Karpas-422 (cell line): ENCODE results near the gene TMEM200A. TPM values are rescaled to one million over a fixed set of nuclear protein-coding genes. Genes with fewer than 3 reads are reported as not detected.

Experiments
- DNase-seq: peaks from one replicate; pipeline ENCODE4 v3.0.0-alpha.2; 2015
- H2AFZ ChIP-seq: fragments of 200-600 bp; sonication (generic); 2 replicates; pipeline ENCODE4 v1.6.1; 2014; ENCODE audit warnings: antibody characterized with exemption, low read length, mixed read lengths
- H3K27ac ChIP-seq: fragments of 200-600 bp; sonication (generic); 2 replicates; pipeline ENCODE4 v1.5.1; 2014; ENCODE audit warnings: mild to moderate bottlenecking, low read length, moderate library complexity
- H3K27me3 ChIP-seq: fragments of 200-600 bp; sonication (generic); 2 replicates; pipeline ENCODE4 v1.6.1; 2014; ENCODE audit warnings: low read length, mixed read lengths
- H3K36me3 ChIP-seq: fragments of 200-600 bp; sonication (generic); 2 replicates; pipeline ENCODE4 v1.6.1; 2014; ENCODE audit warnings: low read length, mixed read lengths; ENCODE audit not compliant: insufficient read depth
- H3K4me1 ChIP-seq: fragments of 200-600 bp; sonication (generic); 2 replicates; pipeline ENCODE4 v1.6.1; 2014; ENCODE audit warnings: mild to moderate bottlenecking, low read length, mixed read lengths
- H3K4me2 ChIP-seq: fragments of 200-600 bp; sonication (generic); 2 replicates; pipeline ENCODE4 v1.6.1; 2014; ENCODE audit warnings: low read length, low read depth, mild to moderate bottlenecking; ENCODE audit not compliant: poor library complexity, severe bottlenecking
- H3K4me3 ChIP-seq: fragments of 200-600 bp; sonication (generic); 2 replicates; pipeline ENCODE4 v1.5.1; 2014; ENCODE audit warnings: mild to moderate bottlenecking, antibody characterized with exemption, low read length, mixed read lengths
- H3K79me2 ChIP-seq: fragments of 200-600 bp; sonication (generic); 2 replicates; pipeline ENCODE4 v1.6.1; 2014; ENCODE audit warnings: mild to moderate bottlenecking, low read length, mixed read lengths
- H3K9ac ChIP-seq: fragments of 200-600 bp; sonication (generic); 2 replicates; pipeline ENCODE4 v1.6.0; 2014; ENCODE audit warnings: low read length
- H3K9me2 ChIP-seq: fragments of 200-600 bp; sonication (generic), shearing (Covaris generic); replicated peaks from 2 replicates; pipeline ENCODE4 v1.6.0; 2014; ENCODE audit warnings: mild to moderate bottlenecking, low read length, moderate library complexity; ENCODE audit not compliant: insufficient read depth
- H3K9me3 ChIP-seq: fragments of 300-700, 200-600 bp; sonication (generic); 2 replicates; pipeline ENCODE4 v1.6.1; 2014; ENCODE audit warnings: low read length, mixed read lengths
- H4K20me1 ChIP-seq: fragments of 200-600 bp; sonication (generic); 2 replicates; pipeline ENCODE4 v1.6.1; 2014; ENCODE audit warnings: mild to moderate bottlenecking, antibody characterized with exemption, low read length, low read depth; ENCODE audit not compliant: insufficient read depth
- total RNA-seq: library from RNA; depleted of rRNA; stranded (reverse); fragments of >200 nt; shearing (Covaris generic); gene quantifications from 2 replicates; pipeline ENCODE4 v1.2.3, GENCODE V29; 2014; ENCODE audit warnings: low replicate concordance

TMEM200A gene
- total RNA-seq, 1 experiment from 2014 or later: not detected

DNA sequence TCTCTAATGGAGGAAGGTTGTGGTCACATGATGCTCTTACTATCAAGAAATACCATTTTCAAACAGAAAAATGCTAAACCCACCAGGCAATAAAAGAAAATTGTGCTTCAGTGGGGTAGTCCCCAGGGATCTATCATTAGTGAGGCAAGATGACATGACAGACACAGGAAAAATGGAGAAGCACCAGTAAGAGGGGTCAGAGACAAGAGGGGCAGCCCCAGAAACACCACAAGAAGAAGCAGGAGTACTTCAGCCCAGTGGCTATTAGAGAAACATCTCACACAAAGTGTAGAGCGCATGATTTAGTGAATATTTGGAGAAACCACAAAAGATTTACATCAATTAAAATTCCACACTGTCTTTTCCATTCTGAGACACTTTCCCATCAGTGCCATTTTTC lies 10.2 kb upstream of the TMEM200A start:
- H3K4me3 ChIP-seq: no peak overlapping the region
- no peak for DNase-seq
- H3K79me2 ChIP-seq: no peaks in the 10 kb centered on the region

DNA sequence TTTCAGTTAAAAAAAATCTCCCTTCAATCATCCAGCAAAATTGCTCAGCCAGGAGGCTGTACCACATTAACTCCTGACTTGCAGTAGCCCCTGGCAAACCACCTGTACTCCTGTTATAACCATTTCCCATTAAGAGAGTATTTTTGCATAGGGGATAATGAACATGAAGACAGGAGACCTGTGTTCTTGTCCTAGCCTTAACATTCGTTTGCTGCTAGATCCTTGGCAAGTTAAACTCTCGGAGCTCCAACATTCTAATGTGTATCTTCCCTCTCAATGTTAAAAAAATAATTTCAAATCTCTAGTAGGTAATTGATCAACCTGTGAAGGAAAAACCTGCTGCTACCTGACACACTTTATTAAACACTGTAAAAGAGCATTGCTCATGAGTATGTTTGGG lies 8.4 kb upstream of the TMEM200A start:
- Histone ChIP-seq H3K9me2 (no peaks in the 10 kb centered on the region), H3K4me3 (no peak overlapping the region), H4K20me1 (no peaks in the 10 kb centered on the region), H3K9ac (no peak overlapping the region), H3K79me2 (no peaks in the 10 kb centered on the region), H3K27me3 (no peaks in the 10 kb centered on the region), H3K9me3 (no peaks in the 10 kb centered on the region), H3K4me1 (no peaks in the 10 kb centered on the region), H2AFZ (no peak overlapping the region), H3K4me2 (no peak overlapping the region), H3K36me3 (no peaks in the 10 kb centered on the region), H3K27ac (no peak overlapping the region)
- no peak for DNase-seq

More for the DNA sequence above, 10.2 kb upstream of the TMEM200A start:
- H3K36me3 ChIP-seq: no peaks in the 10 kb centered on the region
- H3K9ac ChIP-seq: no peak overlapping the region
- H3K9me3 ChIP-seq: no peaks in the 10 kb centered on the region
- H3K27me3 ChIP-seq: no peaks in the 10 kb centered on the region
- no peak overlapping the region for H3K27ac ChIP-seq
- no peak overlapping the region for H3K4me2 ChIP-seq
- H3K4me1 ChIP-seq: no peaks in the 10 kb centered on the region
- no peaks in the 10 kb centered on the region for H4K20me1 ChIP-seq
- no peaks in the 10 kb centered on the region for H3K9me2 ChIP-seq
- no peak overlapping the region for H2AFZ ChIP-seq

DNA sequence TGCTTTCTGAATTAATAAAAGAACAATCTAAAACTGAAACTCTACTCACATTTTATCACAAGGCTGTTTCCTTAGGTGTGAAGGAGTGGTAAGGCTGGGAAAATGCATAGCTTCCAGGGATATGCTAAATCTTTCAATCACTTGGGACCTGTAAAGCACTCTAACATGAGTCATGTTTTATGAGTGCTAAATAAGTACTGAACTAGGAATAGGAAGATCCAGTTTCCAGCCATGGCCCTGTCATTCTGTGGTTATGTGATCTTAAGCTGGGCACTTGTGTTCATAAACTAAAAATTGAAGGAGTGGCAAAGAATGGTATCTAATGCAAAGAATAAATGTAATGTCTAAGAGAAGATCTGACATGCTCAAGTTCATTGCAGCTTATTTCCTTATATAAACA lies 6.1 kb upstream of the TMEM200A start:
- Histone ChIP-seq H3K9ac (no peak overlapping the region), H3K9me3 (no peaks in the 10 kb centered on the region), H4K20me1 (no peaks in the 10 kb centered on the region), H3K9me2 (no peaks in the 10 kb centered on the region), H3K79me2 (no peaks in the 10 kb centered on the region), H2AFZ (no peak overlapping the region), H3K27ac (no peak overlapping the region), H3K4me3 (no peak overlapping the region), H3K36me3 (no peaks in the 10 kb centered on the region), H3K4me1 (no peaks in the 10 kb centered on the region), H3K4me2 (no peak overlapping the region), H3K27me3 (no peaks in the 10 kb centered on the region)
- no peak for DNase-seq

DNA sequence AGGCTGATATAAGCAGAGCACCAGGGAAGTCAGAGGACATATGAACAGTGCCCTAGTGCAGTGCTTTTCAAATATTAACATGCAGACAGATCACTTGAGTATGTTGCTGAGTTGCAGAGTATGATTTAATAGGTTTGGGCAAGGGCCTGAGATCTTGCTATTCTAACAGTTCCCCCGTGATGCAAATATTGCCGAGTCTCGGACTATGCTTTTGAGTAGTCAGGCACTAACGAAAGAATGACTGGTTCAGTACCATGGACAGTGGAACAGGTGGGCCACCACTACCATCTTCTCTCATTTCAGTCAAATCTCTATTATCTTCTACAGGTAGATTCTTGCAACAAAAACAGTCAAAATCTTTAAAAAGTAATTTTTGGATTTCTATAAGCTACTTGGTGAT lies 3.7 kb upstream of the TMEM200A start:
- Histone ChIP-seq H3K4me3 (no peak overlapping the region), H3K4me2 (no peak overlapping the region), H4K20me1 (no peaks in the 10 kb centered on the region), H2AFZ (no peak overlapping the region), H3K4me1 (no peaks in the 10 kb centered on the region), H3K27ac (no peak overlapping the region), H3K36me3 (no peaks in the 10 kb centered on the region), H3K9ac (no peak overlapping the region), H3K79me2 (no peaks in the 10 kb centered on the region), H3K9me3 (no peaks in the 10 kb centered on the region), H3K9me2 (no peaks in the 10 kb centered on the region), H3K27me3 (no peaks in the 10 kb centered on the region)
- DNase-seq: no peak

DNA sequence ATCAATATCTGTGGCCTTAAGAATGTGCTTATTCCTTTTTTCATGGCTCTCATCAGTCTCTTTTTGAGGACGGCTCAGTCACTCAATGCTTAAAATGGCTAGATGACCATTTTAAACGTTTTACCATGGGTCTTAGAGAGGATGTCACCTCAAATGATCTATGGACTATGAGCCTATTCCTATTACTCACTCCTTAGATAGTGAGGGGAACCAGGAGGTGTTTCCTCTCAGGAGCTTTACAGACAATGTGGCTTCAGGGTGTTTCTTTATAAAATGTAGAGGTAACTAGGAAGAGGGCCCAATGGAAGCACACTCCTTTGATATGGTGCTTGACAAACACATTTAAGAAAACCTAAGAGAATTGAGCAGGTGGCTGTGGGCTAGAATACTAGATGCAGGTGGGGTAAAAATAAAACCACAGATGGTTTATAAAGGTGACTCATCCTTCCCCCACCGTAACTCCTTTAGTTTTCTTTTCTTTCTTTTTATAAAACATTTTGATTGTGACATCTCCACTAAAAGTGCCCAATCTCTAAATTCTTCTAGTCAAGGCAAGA lies 1.5 kb upstream of the TMEM200A start:
- no peaks in the 10 kb centered on the region for H3K9me2 ChIP-seq
- H3K27me3 ChIP-seq: no peaks in the 10 kb centered on the region
- H3K9ac ChIP-seq: no peak overlapping the region
- no peaks in the 10 kb centered on the region for H3K4me1 ChIP-seq
- no peak overlapping the region for H2AFZ ChIP-seq
- H3K4me2 ChIP-seq: no peak overlapping the region
- no peak overlapping the region for H3K27ac ChIP-seq
- no peaks in the 10 kb centered on the region for H3K79me2 ChIP-seq
- H4K20me1 ChIP-seq: no peaks in the 10 kb centered on the region
- no peak for DNase-seq
- H3K36me3 ChIP-seq: no peaks in the 10 kb centered on the region
- no peaks in the 10 kb centered on the region for H3K9me3 ChIP-seq
- no peak overlapping the region for H3K4me3 ChIP-seq

DNA sequence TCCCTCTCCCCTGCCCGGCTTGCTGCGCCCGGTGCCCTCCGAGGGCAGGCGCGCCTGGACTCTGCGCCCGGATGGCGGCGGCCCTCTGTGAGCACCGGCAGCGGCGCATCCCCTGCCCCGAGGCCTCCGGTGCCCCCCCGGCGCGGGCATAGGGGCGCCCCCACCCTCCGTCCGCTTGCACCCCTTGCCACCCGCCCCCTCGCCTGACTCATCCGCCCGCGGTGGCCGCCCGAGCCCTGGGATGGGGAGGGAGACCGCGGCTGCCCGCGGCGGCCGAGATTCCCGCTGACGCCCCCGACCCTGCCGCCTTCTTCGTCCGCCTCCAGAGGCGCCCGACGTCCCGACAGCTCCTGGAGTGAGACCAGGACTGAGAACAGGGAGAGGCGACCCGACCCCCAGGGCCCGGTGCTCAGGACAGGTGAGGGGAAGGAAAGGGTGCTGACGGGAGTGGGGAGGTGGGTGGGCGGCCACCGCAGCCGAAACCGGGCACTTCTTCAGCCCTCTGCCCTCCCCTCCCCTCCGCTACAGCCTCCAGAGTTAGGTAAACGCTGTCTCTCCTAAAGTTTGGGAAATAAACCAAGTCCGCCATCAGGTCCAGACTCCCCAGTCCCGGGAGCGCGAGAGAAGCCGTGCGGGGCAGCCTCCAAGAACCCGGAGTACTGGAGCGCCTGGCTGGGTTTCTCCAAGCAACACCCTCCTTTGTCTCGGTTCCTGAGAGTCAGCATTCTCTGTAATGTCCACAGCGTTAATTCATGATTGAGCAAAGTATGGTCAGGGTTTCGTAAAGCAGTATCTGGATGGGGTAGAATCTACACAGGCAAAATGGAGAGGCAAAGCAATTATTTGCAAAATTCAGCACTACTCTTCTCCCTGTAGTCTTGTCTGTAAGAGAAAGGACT lies 539 bp downstream of the TMEM200A start:
- no peaks in the 10 kb centered on the region for H3K9me2 ChIP-seq
- H3K36me3 ChIP-seq: no peaks in the 10 kb centered on the region
- no peaks in the 10 kb centered on the region for H4K20me1 ChIP-seq
- no peaks in the 10 kb centered on the region for H3K79me2 ChIP-seq
- H3K4me2 ChIP-seq: no peak overlapping the region
- no peaks in the 10 kb centered on the region for H3K27me3 ChIP-seq
- no peak overlapping the region for H3K27ac ChIP-seq
- DNase-seq: no peak
- no peaks in the 10 kb centered on the region for H3K9me3 ChIP-seq
- H3K9ac ChIP-seq: no peak overlapping the region
- H2AFZ ChIP-seq: no peak overlapping the region
- no peak overlapping the region for H3K4me3 ChIP-seq
- H3K4me1 ChIP-seq: no peaks in the 10 kb centered on the region

DNA sequence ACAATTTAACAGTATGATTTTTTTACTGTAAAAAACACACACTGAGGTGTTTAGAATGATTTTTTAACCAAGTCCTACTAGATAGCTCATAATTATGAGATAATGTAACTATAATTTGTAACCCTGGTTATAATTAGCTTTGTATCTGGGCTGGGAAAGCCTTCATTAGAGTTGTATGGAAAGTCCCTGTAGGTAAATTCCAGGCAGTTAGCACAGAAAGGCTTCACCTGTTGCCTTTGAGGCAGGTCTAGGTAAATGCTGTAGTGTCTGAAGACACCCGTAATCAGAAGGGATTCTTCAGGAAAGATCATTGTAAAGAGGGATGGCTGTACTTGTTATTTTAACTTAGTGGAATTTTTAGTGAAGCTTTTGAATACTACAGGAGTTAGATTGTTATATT lies 1.9 kb downstream of the TMEM200A start:
- H4K20me1 ChIP-seq: no peaks in the 10 kb centered on the region
- no peak overlapping the region for H2AFZ ChIP-seq
- H3K79me2 ChIP-seq: no peaks in the 10 kb centered on the region
- H3K36me3 ChIP-seq: no peaks in the 10 kb centered on the region
- no peak overlapping the region for H3K9ac ChIP-seq
- H3K27ac ChIP-seq: no peak overlapping the region
- no peaks in the 10 kb centered on the region for H3K27me3 ChIP-seq
- H3K4me1 ChIP-seq: no peaks in the 10 kb centered on the region
- no peaks in the 10 kb centered on the region for H3K9me3 ChIP-seq
- H3K4me3 ChIP-seq: no peak overlapping the region
- no peak for DNase-seq
- H3K4me2 ChIP-seq: no peak overlapping the region
- H3K9me2 ChIP-seq: no peaks in the 10 kb centered on the region

DNA sequence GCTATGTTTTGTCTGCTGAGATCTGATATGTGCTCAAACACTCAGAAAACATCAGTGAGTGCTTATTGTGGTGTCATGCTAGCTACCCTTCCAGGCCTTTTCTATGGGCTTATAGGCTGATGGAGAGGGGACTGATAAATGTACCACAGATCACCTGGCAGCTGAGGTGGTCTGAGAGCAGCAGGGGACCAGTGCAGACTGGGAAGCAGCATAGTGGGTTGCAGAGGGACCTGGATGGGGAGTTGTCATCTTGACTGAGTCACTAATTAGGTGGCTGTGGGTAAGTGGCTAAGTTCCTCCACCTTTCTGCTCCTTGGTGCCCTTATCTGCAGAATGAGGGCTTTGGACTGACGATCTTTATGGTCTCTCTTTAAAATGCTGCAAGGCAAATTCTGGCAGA lies 2.8 kb downstream of the TMEM200A start:
- Histone ChIP-seq H3K27ac (no peak overlapping the region), H3K4me3 (no peak overlapping the region), H3K36me3 (no peaks in the 10 kb centered on the region), H3K9ac (no peak overlapping the region), H3K79me2 (no peaks in the 10 kb centered on the region), H3K9me3 (no peaks in the 10 kb centered on the region), H3K9me2 (no peaks in the 10 kb centered on the region), H3K4me1 (no peaks in the 10 kb centered on the region), H2AFZ (no peak overlapping the region), H3K4me2 (no peak overlapping the region), H3K27me3 (no peaks in the 10 kb centered on the region), H4K20me1 (no peaks in the 10 kb centered on the region)
- DNase-seq: no peak
